ENCODE measurements around the gene TOX4.
"Not testable (repeated sequence)": the region's sequence is repeated elsewhere in the genome, so short reads cannot be mapped to it uniquely, and the experiment has no call there.

DNA sequence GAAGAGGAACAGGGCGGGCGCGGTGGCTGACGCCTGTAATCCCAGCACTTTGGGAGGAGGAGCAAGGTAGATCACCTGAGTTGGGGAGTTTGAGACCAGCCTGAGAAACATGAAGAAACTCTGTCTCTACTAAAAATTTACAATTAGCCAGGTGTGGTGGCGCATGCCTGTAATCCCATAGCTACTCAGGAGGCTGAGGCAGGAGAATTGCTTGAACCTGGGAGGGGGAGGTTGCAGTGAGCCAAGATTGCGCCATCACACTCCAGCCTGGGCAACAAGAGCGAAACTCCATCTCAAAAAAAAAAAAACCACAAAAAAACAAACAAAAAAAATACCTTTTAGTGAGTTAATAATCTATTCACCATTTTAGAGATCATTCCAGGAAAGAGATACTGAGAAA lies 67.6 kb downstream of the TOX4 start:
- TF ChIP-seq, protein P1, sequence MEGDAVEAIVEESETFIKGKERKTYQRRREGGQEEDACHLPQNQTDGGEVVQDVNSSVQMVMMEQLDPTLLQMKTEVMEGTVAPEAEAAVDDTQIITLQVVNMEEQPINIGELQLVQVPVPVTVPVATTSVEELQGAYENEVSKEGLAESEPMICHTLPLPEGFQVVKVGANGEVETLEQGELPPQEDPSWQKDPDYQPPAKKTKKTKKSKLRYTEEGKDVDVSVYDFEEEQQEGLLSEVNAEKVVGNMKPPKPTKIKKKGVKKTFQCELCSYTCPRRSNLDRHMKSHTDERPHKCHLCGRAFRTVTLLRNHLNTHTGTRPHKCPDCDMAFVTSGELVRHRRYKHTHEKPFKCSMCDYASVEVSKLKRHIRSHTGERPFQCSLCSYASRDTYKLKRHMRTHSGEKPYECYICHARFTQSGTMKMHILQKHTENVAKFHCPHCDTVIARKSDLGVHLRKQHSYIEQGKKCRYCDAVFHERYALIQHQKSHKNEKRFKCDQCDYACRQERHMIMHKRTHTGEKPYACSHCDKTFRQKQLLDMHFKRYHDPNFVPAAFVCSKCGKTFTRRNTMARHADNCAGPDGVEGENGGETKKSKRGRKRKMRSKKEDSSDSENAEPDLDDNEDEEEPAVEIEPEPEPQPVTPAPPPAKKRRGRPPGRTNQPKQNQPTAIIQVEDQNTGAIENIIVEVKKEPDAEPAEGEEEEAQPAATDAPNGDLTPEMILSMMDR (conservative IDR thresholded peaks at IDR 0.05), result not testable (repeated sequence)
- not testable (repeated sequence) for TF ChIP-seq ZFX (IDR thresholded peaks at IDR 0.05)

Measured in C4-2B (cell line).